GM04503 (cell line): Measurements from ENCODE around the gene LMBR1.
"Not testable (repeated sequence)": the region's sequence is repeated elsewhere in the genome, so short reads cannot be mapped to it uniquely, and the experiment has no call there.

ENCODE experiments used
- DNase-seq: peaks from one replicate; pipeline ENCODE4 v3.0.0-alpha.2; 2012; ENCODE audit warnings: low read depth

Gene LMBR1

GRCh38 chr7:156903232-156903909 lies 10.4 kb upstream of the LMBR1 start:
- DNase-seq, result no peak

GRCh38 chr7:156900093-156900492 lies 7.1 kb upstream of the LMBR1 start:
- DNase-seq, result not testable (repeated sequence)

GRCh38 chr7:156898938-156899337 lies 6.0 kb upstream of the LMBR1 start:
- no peak for DNase-seq

GRCh38 chr7:156897673-156898072 lies 4.7 kb upstream of the LMBR1 start:
- DNase-seq, result no peak

- DNase-seq, result no peak
Measured at GRCh38 chr7:156896388-156897022, 3.5 kb upstream of the LMBR1 start.

- no peak for DNase-seq
Measured at GRCh38 chr7:156895024-156895780, 2.2 kb upstream of the LMBR1 start.

- DNase-seq, result no peak
Measured at GRCh38 chr7:156892081-156892800, 742 bp downstream of the LMBR1 start.

- DNase-seq, result no peak
Measured at GRCh38 chr7:156889746-156890145, 3.2 kb downstream of the LMBR1 start.

- DNase-seq, result no peak
Measured at GRCh38 chr7:156889089-156889488, 3.9 kb downstream of the LMBR1 start.

- DNase-seq, result no peak
Measured at GRCh38 chr7:156886020-156886795, 6.8 kb downstream of the LMBR1 start.

- DNase-seq, result no peak
Measured at GRCh38 chr7:156881679-156882078, 11.3 kb downstream of the LMBR1 start.

- DNase-seq, result no peak
Measured at GRCh38 chr7:156875766-156876165, 17.2 kb downstream of the LMBR1 start.

GRCh38 chr7:156868363-156868762 lies 24.6 kb downstream of the LMBR1 start:
- not testable (repeated sequence) for DNase-seq

GRCh38 chr7:156865493-156865892 lies 27.5 kb downstream of the LMBR1 start:
- no peak for DNase-seq

- DNase-seq, result not testable (repeated sequence)
Measured at GRCh38 chr7:156862022-156862421, 31.0 kb downstream of the LMBR1 start.

- DNase-seq, result no peak
Measured at GRCh38 chr7:156861212-156861611, 31.8 kb downstream of the LMBR1 start.

GRCh38 chr7:156860099-156860498 lies 32.9 kb downstream of the LMBR1 start:
- not testable (repeated sequence) for DNase-seq

- no peak for DNase-seq
Measured at GRCh38 chr7:156858523-156858922, 34.5 kb downstream of the LMBR1 start.

- DNase-seq, result no peak
Measured at GRCh38 chr7:156857757-156858156, 35.2 kb downstream of the LMBR1 start.

GRCh38 chr7:156854654-156855053 lies 38.3 kb downstream of the LMBR1 start:
- no peak for DNase-seq

GRCh38 chr7:156848979-156849378 lies 44.0 kb downstream of the LMBR1 start:
- DNase-seq, result no peak
